ENCODE data around the gene ABCA2. TPM values are rescaled to one million over a fixed set of nuclear protein-coding genes. Genes with fewer than 3 reads are reported as not detected.

ABCA2 gene
- total and polyA plus RNA-seq, 2 donors from 2014 or later: 39.2 to 72.1 TPM

GRCh38 chr9:137055385-137056364 is 27.6 kb upstream of the ABCA2 start:
- H3K9me3 ChIP-seq (ENCODE audit: control insufficient read depth in 2 of 3, insufficient read depth in 1 of 3, low read length in 3 of 3): no peaks in the 10 kb centered on the region
- TF ChIP-seq CTCF (IDR thresholded peaks at IDR 0.05; ENCODE audit: borderline replicate concordance, extremely low read depth, insufficient read depth): no peak
- peaks cover 0 to 18% (median 5%) of the 10 kb centered on the region in 3 donors for H3K4me1 ChIP-seq (ENCODE audit: control insufficient read depth in 2 of 3, insufficient read depth in 2 of 3, low read depth in 1 of 3, low read length in 3 of 3)
- H3K9ac ChIP-seq (ENCODE audit: low read length in 3 of 3): no peak overlapping the region
- DNase-seq: peak; percentile 75 to 96 (median 80)
- H3K27me3 ChIP-seq (ENCODE audit: control insufficient read depth, insufficient read depth, low read length): peaks cover 4% of the 10 kb centered on the region
- FAIRE-seq: no peak
- H3K36me3 ChIP-seq (ENCODE audit: control insufficient read depth in 2 of 3, insufficient read depth in 3 of 3, low read length in 3 of 3): no peaks in the 10 kb centered on the region
- intact Hi-C loops (cut with DNase I): no loop called here
- H3K27ac ChIP-seq (ENCODE audit: low read depth in 2 of 2, low read length in 2 of 2): peak overlapping the region; percentile 77 to 85
- H3K4me3 ChIP-seq (ENCODE audit: low read length in 3 of 3): no peak overlapping the region

- intact Hi-C loops (cut with DNase I): no loop called here
- FAIRE-seq (no peak), DNase-seq (peak in 1 of 5 donors; percentile 34)
- H3K4me1 ChIP-seq (ENCODE audit: control insufficient read depth in 2 of 3, insufficient read depth in 2 of 3, low read depth in 1 of 3, low read length in 3 of 3): peaks cover 0 to 18% (median 5%) of the 10 kb centered on the region in 3 donors
- H3K36me3 ChIP-seq (ENCODE audit: control insufficient read depth in 2 of 3, insufficient read depth in 3 of 3, low read length in 3 of 3): no peaks in the 10 kb centered on the region
- peaks cover 4% of the 10 kb centered on the region for H3K27me3 ChIP-seq (ENCODE audit: control insufficient read depth, insufficient read depth, low read length)
- no peak for TF ChIP-seq CTCF (IDR thresholded peaks at IDR 0.05; ENCODE audit: borderline replicate concordance, extremely low read depth, insufficient read depth)
- H3K9ac ChIP-seq (ENCODE audit: low read length in 3 of 3): no peak overlapping the region
- H3K27ac ChIP-seq (ENCODE audit: low read depth in 2 of 2, low read length in 2 of 2): peak overlapping the region; percentile 77 to 85
- peak overlapping the region in 1 of 3 donors; percentile 52 for H3K4me3 ChIP-seq (ENCODE audit: low read length in 3 of 3)
- H3K9me3 ChIP-seq (ENCODE audit: control insufficient read depth in 2 of 3, insufficient read depth in 1 of 3, low read length in 3 of 3): no peaks in the 10 kb centered on the region
These were observed 26.9 kb upstream of the ABCA2 start for GRCh38 chr9:137054932-137055384.

GRCh38 chr9:137053944-137054931 is 26.2 kb upstream of the ABCA2 start, which contains the start of gene ENTPD2:
Gene ENTPD2 (minus strand): TSS chr9:137054061. CDS start chr9:137053997, 64 bp downstream.
- no peak for FAIRE-seq
- Histone ChIP-seq H3K9ac (ENCODE audit: low read length in 3 of 3) (peak within 1 kb of the TSS in 1 of 3 donors; percentile 55), H3K27me3 (ENCODE audit: control insufficient read depth, insufficient read depth, low read length) (peaks cover 10% of the 10 kb centered on the region), H3K36me3 (ENCODE audit: control insufficient read depth in 2 of 3, insufficient read depth in 3 of 3, low read length in 3 of 3) (no peaks in the 10 kb centered on the region), H3K4me3 (ENCODE audit: low read length in 3 of 3) (peak within 1 kb of the TSS in 2 of 3 donors; percentile 29 to 52), H3K4me1 (ENCODE audit: control insufficient read depth in 2 of 3, insufficient read depth in 2 of 3, low read depth in 1 of 3, low read length in 3 of 3) (peaks cover 0 to 18% (median 5%) of the 10 kb centered on the region in 3 donors), H3K27ac (ENCODE audit: low read depth in 2 of 2, low read length in 2 of 2) (peak within 1 kb of the TSS; percentile 77 to 85), H3K9me3 (ENCODE audit: control insufficient read depth in 2 of 3, insufficient read depth in 1 of 3, low read length in 3 of 3) (no peaks in the 10 kb centered on the region)
- no peak for TF ChIP-seq CTCF (IDR thresholded peaks at IDR 0.05; ENCODE audit: borderline replicate concordance, extremely low read depth, insufficient read depth)
- peak in 1 of 5 donors; percentile 50 for DNase-seq
- intact Hi-C loops (cut with DNase I): no loop called here

Data from kidney (tissue), 14 donors.